H9 (cell line): ENCODE results near the gene ZNF304. TPM values are rescaled to one million over a fixed set of nuclear protein-coding genes. Genes with fewer than 3 reads are reported as not detected.

ENCODE experiments used
- DNase-seq: peaks from one replicate; pipeline ENCODE4 v3.0.0-alpha.2; 2017
- H2AFZ ChIP-seq: one replicate; pipeline ENCODE4 v1.6.1; 2013; ENCODE audit warnings: mild to moderate bottlenecking, low read length, control low read depth, moderate library complexity
- H2AK5ac ChIP-seq: 2 replicates; pipeline ENCODE4 v1.6.1; 2013; ENCODE audit warnings: low read length, control low read depth, mixed read lengths; ENCODE audit not compliant: insufficient read length
- H2BK120ac ChIP-seq: one replicate; pipeline ENCODE4 v1.6.1; 2013; ENCODE audit warnings: low read depth, mild to moderate bottlenecking, low read length, control low read depth, inconsistent platforms; ENCODE audit not compliant: poor library complexity, severe bottlenecking
- H2BK12ac ChIP-seq: 2 replicates; pipeline ENCODE4 v1.6.1; 2013; ENCODE audit warnings: low read length, control low read depth, mixed read lengths, low read depth; ENCODE audit not compliant: insufficient read length
- H2BK15ac ChIP-seq: 2 replicates; pipeline ENCODE4 v1.6.1; 2013; ENCODE audit warnings: low read depth, low read length, control low read depth
- H2BK20ac ChIP-seq: one replicate; pipeline ENCODE4 v1.6.1; 2013; ENCODE audit warnings: low read depth, mild to moderate bottlenecking, low read length, control low read depth, inconsistent platforms; ENCODE audit not compliant: poor library complexity, severe bottlenecking
- H2BK5ac ChIP-seq: 2 replicates; pipeline ENCODE4 v1.6.1; 2013; ENCODE audit warnings: low read length, control low read depth, mixed read lengths; ENCODE audit not compliant: insufficient read length
- H3K14ac ChIP-seq: 2 replicates; pipeline ENCODE4 v1.6.1; 2013; ENCODE audit warnings: low read length, control low read depth; ENCODE audit not compliant: insufficient read depth
- H3K18ac ChIP-seq: 2 replicates; pipeline ENCODE4 v1.6.1; 2013; ENCODE audit warnings: low read depth, mild to moderate bottlenecking, mixed read lengths, low read length, control low read depth; ENCODE audit not compliant: insufficient read length
- H3K23ac ChIP-seq: 2 replicates; pipeline ENCODE4 v1.6.1; 2013; ENCODE audit warnings: low read length, control low read depth, mixed read lengths, low read depth; ENCODE audit not compliant: insufficient read length
- H3K23me2 ChIP-seq: 2 replicates; pipeline ENCODE4 v1.6.1; 2013; ENCODE audit warnings: low read depth, mild to moderate bottlenecking, mixed read lengths, low read length, control low read depth; ENCODE audit not compliant: insufficient read length, poor library complexity, severe bottlenecking
- H3K27ac ChIP-seq: 2 replicates; pipeline ENCODE4 v1.5.1; 2013; ENCODE audit warnings: low read length, control low read depth, mixed read lengths, low read depth; ENCODE audit not compliant: insufficient read length
- H3K27me3 ChIP-seq: 2 replicates; pipeline ENCODE4 v1.6.1; 2013; ENCODE audit warnings: low read length, control low read depth, inconsistent platforms; ENCODE audit not compliant: insufficient read depth
- H3K4ac ChIP-seq: 2 replicates; pipeline ENCODE4 v1.6.1; 2013; ENCODE audit warnings: low read depth, mild to moderate bottlenecking, control low read depth, inconsistent platforms, low read length, moderate library complexity
- H3K4me1 ChIP-seq: 2 replicates; pipeline ENCODE4 v1.6.1; 2013; ENCODE audit warnings: low read length, control low read depth, inconsistent platforms; ENCODE audit not compliant: insufficient read depth
- H3K4me2 ChIP-seq: 2 replicates; pipeline ENCODE4 v1.6.1; 2013; ENCODE audit warnings: low read length, control low read depth, mixed read lengths; ENCODE audit not compliant: insufficient read length, insufficient read depth
- H3K56ac ChIP-seq: 2 replicates; pipeline ENCODE4 v1.6.1; 2013; ENCODE audit warnings: low read depth, mild to moderate bottlenecking, mixed read lengths, low read length, control low read depth; ENCODE audit not compliant: insufficient read length
- H3K79me1 ChIP-seq: 2 replicates; pipeline ENCODE4 v1.6.1; 2013; ENCODE audit warnings: low read depth, mild to moderate bottlenecking, moderate library complexity, low read length, control low read depth, inconsistent platforms; ENCODE audit not compliant: insufficient read depth, poor library complexity, severe bottlenecking
- H3K79me2 ChIP-seq: 2 replicates; pipeline ENCODE4 v1.6.1; 2013; ENCODE audit warnings: low read length, control low read depth, inconsistent platforms; ENCODE audit not compliant: insufficient read depth
- H3K9ac ChIP-seq: 2 replicates; pipeline ENCODE4 v1.6.1; 2013; ENCODE audit warnings: low read length, control low read depth, mixed read lengths; ENCODE audit not compliant: insufficient read length; ENCODE audit errors: extremely low read depth
- H3K9me3 ChIP-seq: one replicate; pipeline ENCODE4 v1.6.1; 2013; ENCODE audit warnings: low read depth, low read length, inconsistent platforms; ENCODE audit not compliant: control insufficient read depth
- H3T11ph ChIP-seq: one replicate; pipeline ENCODE4 v1.6.1; 2013; ENCODE audit warnings: mild to moderate bottlenecking, low read length, control low read depth, inconsistent platforms
- H4K20me1 ChIP-seq: one replicate; pipeline ENCODE4 v1.6.1; 2013; ENCODE audit not compliant: control insufficient read depth, insufficient read length, insufficient read depth
- H4K5ac ChIP-seq: 2 replicates; pipeline ENCODE4 v1.6.1; 2013; ENCODE audit warnings: low read depth, mild to moderate bottlenecking, mixed read lengths, low read length, control low read depth; ENCODE audit not compliant: insufficient read length
- H4K8ac ChIP-seq: replicated peaks from 2 replicates; pipeline ENCODE4 v1.6.1; 2013; ENCODE audit warnings: low read length, control low read depth, mixed read lengths, low read depth; ENCODE audit not compliant: insufficient read length
- H4K91ac ChIP-seq: 2 replicates; pipeline ENCODE4 v1.6.1; 2013; ENCODE audit warnings: low read depth, mild to moderate bottlenecking, moderate library complexity, mixed read lengths, low read length, control low read depth; ENCODE audit not compliant: insufficient read length
- H3K27ac Mint-ChIP-seq, 3 experiments: 2 replicates in 2 of 3; 3 replicates in 1 of 3; pipeline ENCODE4 v1.8.0; 2020 to 2021; ENCODE audit warnings: mixed read lengths in 3 of 3, mild to moderate bottlenecking in 1 of 3, moderate library complexity in 1 of 3
- H3K27me3 Mint-ChIP-seq: 2 replicates; pipeline ENCODE4 v1.8.0; 2021; ENCODE audit warnings: low read depth, mild to moderate bottlenecking, moderate library complexity, mixed read lengths
- H3K36me3 Mint-ChIP-seq, 3 experiments: 2 replicates in 2 of 3; 3 replicates in 1 of 3; pipeline ENCODE4 v1.8.0; 2020 to 2021; ENCODE audit warnings: low read depth in 3 of 3, mixed read lengths in 3 of 3; ENCODE audit not compliant: insufficient read depth in 1 of 3
- H3K4me1 Mint-ChIP-seq, 2 experiments: 2 replicates each; pipeline ENCODE4 v1.8.0; 2020; ENCODE audit warnings: mixed read lengths in 2 of 2
- H3K4me3 Mint-ChIP-seq, 2 experiments: 2 replicates in 1 of 2; 3 replicates in 1 of 2; pipeline ENCODE4 v1.8.0; 2020 to 2021; ENCODE audit warnings: mild to moderate bottlenecking in 2 of 2, mixed read lengths in 2 of 2, moderate library complexity in 1 of 2
- H3K9me3 Mint-ChIP-seq, 2 experiments: 2 replicates in 1 of 2; 3 replicates in 1 of 2; pipeline ENCODE4 v1.8.0; 2020; ENCODE audit warnings: mild to moderate bottlenecking in 2 of 2, mixed read lengths in 2 of 2, moderate library complexity in 1 of 2
- CTCF ChIP-seq: fragments of 200-600 bp; sonication (generic); conservative IDR thresholded peaks from 3 replicates; pipeline ENCODE4 v1.8.0; 2021; ENCODE audit warnings: antibody characterized with exemption, mild to moderate bottlenecking
- WGBS: extraction: QIAGEN DNeasy Blood & Tissue Kit; methylation state at CpG from one replicate; pipeline ENCODE4 v1.1.7; 2013; ENCODE audit warnings: missing lambda C conversion rate, low lambda C conversion rate, mixed read lengths; ENCODE audit not compliant: insufficient read length; ENCODE audit errors: extremely low coverage; 5-methylcytosine and 5-hydroxymethylcytosine counted together
- total RNA-seq: library from RNA; stranded (reverse); gene quantifications from 2 replicates; pipeline ENCODE4 v1.2.1, GENCODE V29; 2021

Gene ZNF304
- total RNA-seq, 1 experiment from 2014 or later, result 13.5 TPM

DNA sequence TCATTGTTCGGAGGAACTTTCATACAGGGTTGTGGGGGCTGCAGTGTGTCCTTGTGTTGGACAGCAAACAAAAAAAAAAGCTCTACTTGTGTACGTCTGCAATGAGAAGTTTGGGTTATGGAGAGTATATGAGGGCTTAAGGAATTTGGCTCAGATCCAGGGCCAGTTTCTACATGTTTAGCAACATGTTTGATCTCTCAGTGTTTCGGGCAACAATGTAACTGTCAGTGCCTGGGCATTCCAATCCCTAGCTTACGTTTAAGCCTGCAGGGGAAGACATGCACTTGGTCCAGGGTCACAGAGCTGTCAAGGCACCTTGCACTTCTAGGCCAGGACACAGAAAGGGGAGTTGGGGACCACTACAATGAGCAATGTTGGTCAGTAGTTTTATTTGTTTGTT lies 16.9 kb upstream of the ZNF304 start:
- no peaks in the 10 kb centered on the region; the same call in 1 of the 2 replicates for H3K27me3 Mint-ChIP-seq
- H3K27ac Mint-ChIP-seq, result no peak overlapping the region
- no peak for TF ChIP-seq CTCF

More for the DNA sequence above, 16.9 kb upstream of the ZNF304 start:
- H4K8ac ChIP-seq, result no peak overlapping the region
- no peak overlapping the region for H2AFZ ChIP-seq
- Mint-ChIP-seq H3K4me1 (no peaks in the 10 kb centered on the region; a peak in 1 of 4 replicates), H3K4me3 (no peak overlapping the region), H3K36me3 (peaks cover 1 to 5% (median 2%) of the 10 kb centered on the region in 3 experiments; a peak in 5 of 7 replicates), H3K9me3 (no peaks in the 10 kb centered on the region)
- no peak overlapping the region for H4K5ac ChIP-seq
- no peak overlapping the region for H3K27ac ChIP-seq
- DNase-seq, result no peak
- no peak overlapping the region for H3K4me2 ChIP-seq
- H3K27me3 ChIP-seq, result no peaks in the 10 kb centered on the region
- no peak overlapping the region for H2BK20ac ChIP-seq
- no peaks in the 10 kb centered on the region for H3K9me3 ChIP-seq
- H3K56ac ChIP-seq, result no peak overlapping the region
- H3K23me2 ChIP-seq, result no peaks in the 10 kb centered on the region
- H3K79me1 ChIP-seq, result no peaks in the 10 kb centered on the region
- no peak overlapping the region for H2AK5ac ChIP-seq
- no peak overlapping the region for H2BK120ac ChIP-seq
- WGBS, result no CpG with 5 or more reads among the region's 4 CpGs
- H3K18ac ChIP-seq, result no peak overlapping the region
- no peak overlapping the region for H2BK15ac ChIP-seq
- no peak overlapping the region for H3K9ac ChIP-seq
- no peaks in the 10 kb centered on the region for H3K79me2 ChIP-seq
- no peak overlapping the region for H2BK12ac ChIP-seq
- H3K14ac ChIP-seq, result no peak overlapping the region
- no peaks in the 10 kb centered on the region for H4K20me1 ChIP-seq
- H2BK5ac ChIP-seq, result no peak overlapping the region
- H3K23ac ChIP-seq, result no peak overlapping the region
- no peak overlapping the region for H3K4ac ChIP-seq
- H3T11ph ChIP-seq, result no peak overlapping the region
- no peak overlapping the region for H4K91ac ChIP-seq
- no peaks in the 10 kb centered on the region for H3K4me1 ChIP-seq
